TTC549 (cell line): Measurements from ENCODE around the gene MAGEA4.

ENCODE experiments used
- FAIRE-seq: peaks from 2 replicates; lab custom pipeline; 2012; peaks lifted over from hg19 to GRCh38; lab: Jason Lieb, UNC

Gene MAGEA4

DNA sequence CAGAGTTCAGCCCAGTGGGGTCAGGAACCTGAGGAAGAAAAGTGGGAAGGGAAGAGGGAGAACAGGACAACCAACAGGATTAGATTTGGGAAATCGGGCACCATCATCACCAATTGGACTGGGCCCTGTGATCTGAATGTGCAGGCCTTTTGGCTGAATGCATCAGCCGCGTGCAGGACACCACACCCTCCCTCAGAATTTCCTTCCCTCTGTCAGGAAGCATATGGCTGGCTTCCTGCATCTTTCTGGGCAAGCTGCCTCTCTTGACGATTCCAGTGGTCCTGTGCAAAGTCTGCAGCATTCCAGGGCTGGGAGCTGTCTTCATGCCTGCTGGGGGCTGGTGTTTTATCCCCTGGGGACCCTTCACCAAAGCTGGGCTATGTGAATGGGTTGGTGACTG lies 16.4 kb downstream of the MAGEA4 start:
- no peak for FAIRE-seq

GRCh38 chrX:151935358-151935757 lies 22.7 kb downstream of the MAGEA4 start:
- FAIRE-seq: no peak

GRCh38 chrX:151938172-151938571 lies 25.5 kb downstream of the MAGEA4 start:
- no peak for FAIRE-seq

DNA sequence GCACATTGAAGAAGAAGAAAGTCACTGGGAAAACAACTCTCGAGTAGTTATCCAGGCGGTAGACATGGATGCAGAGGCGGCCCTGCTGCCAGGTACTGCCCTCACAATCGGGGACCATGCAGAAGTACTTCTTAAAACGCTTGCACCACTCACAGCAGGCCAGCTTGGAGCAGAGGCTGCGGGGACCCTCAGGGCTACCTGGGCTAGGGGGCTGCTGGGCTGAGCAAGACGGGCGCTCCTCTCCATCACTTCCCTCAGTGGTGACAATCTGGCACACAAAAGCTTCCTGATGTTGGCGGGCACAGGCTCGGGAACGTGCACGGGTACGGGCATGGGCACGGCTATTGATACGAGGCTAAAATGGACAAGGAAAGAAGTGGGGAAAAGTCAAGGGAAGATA lies 42.0 kb downstream of the MAGEA4 start:
- no peak for FAIRE-seq

DNA sequence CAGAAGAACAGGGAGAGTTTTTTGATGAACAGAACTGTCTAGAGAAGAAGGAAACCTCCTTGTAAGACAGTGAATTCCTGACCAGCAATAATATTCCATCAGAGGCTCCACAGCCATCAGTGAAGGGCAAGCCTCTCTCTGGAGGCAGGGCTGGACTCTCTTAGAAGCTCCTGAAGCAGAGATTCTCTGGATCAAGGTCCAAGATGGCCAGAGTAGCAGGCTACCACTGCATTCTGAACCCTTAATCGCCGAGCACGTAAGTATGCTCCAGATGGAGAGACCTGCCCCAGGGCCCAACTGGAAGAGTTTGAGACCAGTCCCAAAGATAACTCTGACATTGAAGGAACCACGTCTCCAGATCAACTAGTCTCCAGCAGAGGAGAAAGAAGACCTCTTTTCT lies 45.4 kb downstream of the MAGEA4 start:
- no peak for FAIRE-seq

DNA sequence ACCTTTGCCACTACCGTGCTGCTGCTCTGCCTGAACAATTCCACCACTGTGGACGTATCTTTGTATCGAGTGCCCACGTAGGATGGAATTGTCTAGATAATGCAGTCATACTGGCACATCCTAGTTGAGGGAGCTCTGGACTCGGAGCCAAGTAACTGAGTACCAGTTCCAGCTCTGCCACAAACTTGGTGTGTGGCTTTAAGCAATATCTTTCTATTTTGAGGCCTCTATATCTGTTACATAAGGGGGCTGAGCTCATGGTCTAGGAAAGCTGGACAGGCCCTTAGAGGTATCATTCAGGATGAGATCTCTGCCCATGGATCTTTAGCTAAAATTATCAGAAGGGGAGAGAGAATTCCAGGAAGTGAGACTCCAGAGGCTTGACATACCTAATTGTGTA lies 49.3 kb downstream of the MAGEA4 start:
- no peak for FAIRE-seq

DNA sequence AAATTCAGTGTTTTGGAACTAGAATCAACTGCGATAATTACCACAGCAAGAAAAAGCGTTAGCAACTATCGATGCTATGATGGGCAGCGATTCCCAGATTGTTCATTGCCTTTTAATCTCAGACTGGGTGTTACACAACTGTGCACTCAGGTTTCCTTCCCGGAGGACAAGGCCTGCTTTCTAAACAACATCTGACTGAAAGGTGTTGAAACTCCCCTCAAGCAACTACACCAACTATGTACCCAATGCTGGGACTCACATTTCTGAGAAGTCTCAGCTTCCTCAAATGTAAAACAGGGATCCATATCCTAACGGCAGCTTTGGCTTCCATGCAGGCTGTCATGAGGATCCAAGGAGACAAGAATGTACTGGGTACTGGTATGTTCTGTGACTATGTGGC lies 53.5 kb downstream of the MAGEA4 start:
- no peak for FAIRE-seq

DNA sequence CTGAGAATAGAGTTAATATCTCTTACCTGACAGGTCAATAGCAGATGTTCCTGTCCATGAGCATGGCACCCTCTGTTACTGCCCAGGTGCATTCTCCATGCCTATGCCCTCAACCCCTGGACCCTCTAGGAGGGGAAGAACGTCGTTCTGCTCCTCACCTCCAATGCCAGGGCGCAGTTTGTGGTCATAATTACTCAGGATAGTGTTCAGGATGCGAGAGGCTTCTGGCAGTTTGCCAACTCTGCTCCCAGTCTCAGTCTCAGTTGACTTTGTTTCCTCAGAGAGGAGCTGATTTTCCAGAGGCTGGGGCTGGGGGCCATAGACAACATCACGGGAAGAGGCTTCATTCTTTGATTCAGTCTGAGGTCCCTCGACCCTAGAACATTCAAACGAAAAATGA lies 57.3 kb downstream of the MAGEA4 start:
- no peak for FAIRE-seq

DNA sequence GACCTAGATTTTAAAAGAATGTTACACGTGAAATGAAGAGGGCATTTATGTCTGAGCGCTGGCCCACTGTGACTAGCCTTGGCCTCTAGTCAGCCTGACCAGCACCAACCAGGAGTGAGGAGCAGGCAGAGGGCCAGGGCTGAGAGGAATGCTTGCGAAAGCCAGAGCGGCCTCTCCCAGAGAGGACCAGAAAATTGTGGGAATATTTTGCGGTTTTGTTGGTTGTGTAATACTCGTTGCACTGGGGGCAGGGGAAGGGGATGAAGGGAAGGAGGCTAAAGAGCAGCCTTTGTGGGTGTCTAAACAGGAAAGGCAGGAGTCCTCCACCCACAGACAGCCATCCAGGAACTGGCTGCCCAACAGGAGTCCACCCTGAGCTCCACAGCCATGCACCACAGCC lies 58.0 kb downstream of the MAGEA4 start:
- FAIRE-seq: no peak

DNA sequence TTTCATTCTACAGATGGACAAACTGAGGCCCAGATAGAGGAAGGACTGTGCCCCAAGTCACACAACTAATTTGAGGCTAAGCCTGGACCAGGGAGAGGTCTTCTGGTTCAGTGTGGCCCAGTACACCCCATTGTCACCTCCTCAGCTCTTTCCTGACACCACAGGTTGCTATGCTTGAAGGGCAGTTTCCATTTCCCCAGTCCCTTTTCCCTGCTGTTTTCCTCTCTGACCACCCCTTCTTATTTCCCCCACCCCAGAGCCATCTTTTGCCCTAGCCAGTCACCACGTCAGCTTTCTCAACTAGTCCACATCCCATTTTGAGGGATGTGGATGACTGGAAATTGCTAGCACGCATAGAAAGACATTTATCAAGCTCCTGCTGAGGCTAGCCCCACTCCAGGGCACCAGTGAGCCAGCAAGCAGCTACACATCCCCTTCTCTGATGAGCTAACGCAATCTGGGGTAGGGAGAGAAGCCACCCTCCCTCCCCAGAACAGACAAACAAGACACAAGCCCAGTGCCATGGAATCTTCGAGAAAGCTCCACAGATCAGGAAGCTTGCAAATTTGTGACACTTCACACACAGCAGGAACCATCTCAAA lies 60.5 kb downstream of the MAGEA4 start:
- FAIRE-seq: no peak

DNA sequence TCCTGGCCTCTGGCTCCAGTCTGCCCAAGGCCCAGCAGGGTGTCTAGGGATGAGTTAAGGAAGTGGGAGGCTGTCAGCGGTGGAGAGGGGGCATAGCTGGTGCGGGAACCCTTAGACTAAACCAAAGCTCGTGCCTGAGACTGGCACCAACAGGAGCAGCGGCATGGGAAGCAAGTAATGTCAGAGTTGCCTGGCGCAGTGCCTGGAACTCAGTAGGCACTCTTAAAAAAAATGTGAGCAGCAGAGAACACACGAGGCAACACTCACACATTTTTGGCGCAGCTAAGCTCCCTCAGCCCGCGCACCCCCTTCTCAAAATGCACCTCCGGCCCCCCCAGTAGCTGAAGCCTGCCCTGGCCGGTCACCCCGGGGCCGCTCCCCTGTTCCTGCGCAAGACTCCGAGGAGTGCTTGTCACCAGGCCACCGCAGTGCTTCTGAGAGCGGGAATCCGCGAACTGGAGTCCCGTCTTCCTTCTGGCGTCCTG lies 61.2 kb downstream of the MAGEA4 start:
- no peak for FAIRE-seq
